ENCODE measurements around the gene CSRNP3.

DNA sequence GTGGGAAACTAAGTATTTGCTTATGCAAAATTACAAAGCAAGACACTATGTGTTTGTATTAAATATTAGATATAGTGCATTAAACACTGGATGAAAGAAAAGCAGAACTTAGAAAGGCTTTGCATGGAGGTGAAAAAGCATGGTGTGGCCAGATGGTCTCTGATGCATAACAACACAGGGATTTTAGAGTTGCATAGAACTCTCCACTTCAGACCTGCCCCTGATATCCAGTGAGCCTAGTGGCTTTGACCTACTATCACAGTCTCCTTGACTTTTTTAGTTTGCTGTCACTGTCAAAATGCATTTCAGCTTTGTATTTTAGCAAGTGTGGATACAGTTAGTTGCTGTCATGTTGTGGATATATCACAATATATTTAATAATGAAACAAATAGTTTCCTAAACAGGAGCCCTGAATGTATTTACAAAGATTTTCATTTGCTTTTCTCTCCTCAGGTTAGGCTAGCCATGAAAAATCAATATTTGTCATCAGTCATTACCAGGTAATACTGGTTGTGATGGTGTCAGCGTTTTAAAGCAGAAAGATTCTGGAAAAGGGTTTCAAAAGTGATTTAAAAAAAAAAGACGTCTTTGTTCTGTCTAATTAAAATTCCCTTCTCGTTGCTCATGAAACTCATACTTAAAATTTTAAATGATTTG, 5.2 kb downstream of the CSRNP3 start:
- TF ChIP-seq, protein P1, sequence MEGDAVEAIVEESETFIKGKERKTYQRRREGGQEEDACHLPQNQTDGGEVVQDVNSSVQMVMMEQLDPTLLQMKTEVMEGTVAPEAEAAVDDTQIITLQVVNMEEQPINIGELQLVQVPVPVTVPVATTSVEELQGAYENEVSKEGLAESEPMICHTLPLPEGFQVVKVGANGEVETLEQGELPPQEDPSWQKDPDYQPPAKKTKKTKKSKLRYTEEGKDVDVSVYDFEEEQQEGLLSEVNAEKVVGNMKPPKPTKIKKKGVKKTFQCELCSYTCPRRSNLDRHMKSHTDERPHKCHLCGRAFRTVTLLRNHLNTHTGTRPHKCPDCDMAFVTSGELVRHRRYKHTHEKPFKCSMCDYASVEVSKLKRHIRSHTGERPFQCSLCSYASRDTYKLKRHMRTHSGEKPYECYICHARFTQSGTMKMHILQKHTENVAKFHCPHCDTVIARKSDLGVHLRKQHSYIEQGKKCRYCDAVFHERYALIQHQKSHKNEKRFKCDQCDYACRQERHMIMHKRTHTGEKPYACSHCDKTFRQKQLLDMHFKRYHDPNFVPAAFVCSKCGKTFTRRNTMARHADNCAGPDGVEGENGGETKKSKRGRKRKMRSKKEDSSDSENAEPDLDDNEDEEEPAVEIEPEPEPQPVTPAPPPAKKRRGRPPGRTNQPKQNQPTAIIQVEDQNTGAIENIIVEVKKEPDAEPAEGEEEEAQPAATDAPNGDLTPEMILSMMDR (IDR thresholded peaks at IDR 0.05), result no peak
- TF ChIP-seq POLR2A (IDR thresholded peaks at IDR 0.05), result no peak

Data from right lobe of liver (tissue), 4 donors.